Stimulated activated CD4-positive, alpha-beta T cell treated with anti-CD3 and anti-CD28 coated beads, TNF-alpha, amount 100 ng/mL, for 1 hour (primary cell): Measurements from ENCODE around the gene HNRNPA3.
A peak's percentile ranks its signal among the peaks of the same experiment; 100 is the strongest.
"Not testable (repeated sequence)": the region's sequence is repeated elsewhere in the genome, so short reads cannot be mapped to it uniquely, and the experiment has no call there.

ENCODE experiments used
- DNase-seq, 3 donors: peaks; one replicate each; pipeline ENCODE4 v3.0.0-alpha.2; 2020; ENCODE audit warnings: low read depth in 3 of 3, low spot score in 1 of 3

The HNRNPA3 gene

GRCh38 chr2:177188482-177189469 lies 23.8 kb upstream of the HNRNPA3 start:
- DNase-seq, result no peak

- DNase-seq, result no peak
Observed at GRCh38 chr2:177190941-177191340, 21.7 kb upstream of the HNRNPA3 start.

- no peak for DNase-seq
Observed at GRCh38 chr2:177192788-177193187, 19.8 kb upstream of the HNRNPA3 start.

- no peak for DNase-seq
Observed at GRCh38 chr2:177193240-177193639, 19.4 kb upstream of the HNRNPA3 start.

- DNase-seq, result no peak
Observed at GRCh38 chr2:177195194-177195593, 17.4 kb upstream of the HNRNPA3 start.

- DNase-seq, result not testable (repeated sequence)
Observed at GRCh38 chr2:177200419-177200818, 12.2 kb upstream of the HNRNPA3 start.

- DNase-seq, result no peak
Observed at GRCh38 chr2:177201919-177202346, 10.7 kb upstream of the HNRNPA3 start.

- DNase-seq, result no peak
Observed at GRCh38 chr2:177204417-177204816, 8.2 kb upstream of the HNRNPA3 start.

GRCh38 chr2:177207101-177207500 lies 5.5 kb upstream of the HNRNPA3 start:
- DNase-seq, result no peak

- no peak for DNase-seq
Observed at GRCh38 chr2:177211169-177211568, 1.4 kb upstream of the HNRNPA3 start.

- DNase-seq, result no peak
Observed at GRCh38 chr2:177211576-177212105, 953 bp upstream of the HNRNPA3 start.

GRCh38 chr2:177212891-177213856 lies 580 bp downstream of the HNRNPA3 start:
- peak; percentile 76 to 86 (median 77) for DNase-seq

GRCh38 chr2:177217247-177217843 lies 4.8 kb downstream of the HNRNPA3 start:
- no peak for DNase-seq

GRCh38 chr2:177219787-177220186 lies 7.2 kb downstream of the HNRNPA3 start:
- not testable (repeated sequence) for DNase-seq

GRCh38 chr2:177221534-177221933 lies 8.9 kb downstream of the HNRNPA3 start:
- no peak for DNase-seq

- no peak for DNase-seq
Observed at GRCh38 chr2:177221970-177222369, 9.4 kb downstream of the HNRNPA3 start.

GRCh38 chr2:177223436-177223835 lies 10.8 kb downstream of the HNRNPA3 start:
- DNase-seq, result not testable (repeated sequence)

GRCh38 chr2:177225965-177226360 lies 13.4 kb downstream of the HNRNPA3 start:
- no peak for DNase-seq

GRCh38 chr2:177229442-177230242 lies 17.0 kb downstream of the HNRNPA3 start:
- no peak for DNase-seq

- no peak for DNase-seq
Observed at GRCh38 chr2:177231270-177231669, 18.7 kb downstream of the HNRNPA3 start.
